GM15510 (cell line): Measurements from ENCODE around the gene ACOXL.

Experiments
- POLR2A ChIP-seq: IDR thresholded peaks from 3 replicates; pipeline ENCODE4 v1.6.1; 2011; ENCODE audit warnings: borderline replicate concordance; ENCODE audit not compliant: insufficient read length; ENCODE audit errors: extremely low read depth

The ACOXL gene

GRCh38 chr2:110978756-110979470 lies 246.5 kb downstream of the ACOXL start:
- no peak for TF ChIP-seq POLR2A

- TF ChIP-seq POLR2A = no peak
These were observed 247.3 kb downstream of the ACOXL start for GRCh38 chr2:110979471-110980338.

GRCh38 chr2:110980339-110981062 lies 248.1 kb downstream of the ACOXL start:
- TF ChIP-seq POLR2A = no peak

- no peak for TF ChIP-seq POLR2A
These were observed 250.8 kb downstream of the ACOXL start for GRCh38 chr2:110983133-110983532.

GRCh38 chr2:110984694-110985490 lies 252.5 kb downstream of the ACOXL start:
- no peak for TF ChIP-seq POLR2A

- TF ChIP-seq POLR2A = no peak
These were observed 258.1 kb downstream of the ACOXL start for GRCh38 chr2:110990440-110990839.

GRCh38 chr2:110991911-110992310 lies 259.5 kb downstream of the ACOXL start:
- TF ChIP-seq POLR2A = no peak

GRCh38 chr2:110992886-110993285 lies 260.5 kb downstream of the ACOXL start:
- no peak for TF ChIP-seq POLR2A

GRCh38 chr2:110993557-110994231 lies 261.3 kb downstream of the ACOXL start:
- TF ChIP-seq POLR2A = no peak

GRCh38 chr2:110994250-110994961 lies 262.0 kb downstream of the ACOXL start:
- no peak for TF ChIP-seq POLR2A

- no peak for TF ChIP-seq POLR2A
These were observed 263.5 kb downstream of the ACOXL start for GRCh38 chr2:110995911-110996310.

GRCh38 chr2:110997331-110998045 lies 265.1 kb downstream of the ACOXL start:
- TF ChIP-seq POLR2A = no peak

- no peak for TF ChIP-seq POLR2A
These were observed 265.9 kb downstream of the ACOXL start for GRCh38 chr2:110998311-110998710.
